Gastroesophageal sphincter (tissue), 4 donors: ENCODE data around the gene NHS. TPM values are rescaled to one million over a fixed set of nuclear protein-coding genes. Genes with fewer than 3 reads are reported as not detected.

ENCODE experiments used
- ATAC-seq: fragments of 150-250 bp; one replicate; pipeline ENCODE4 v1.9.1; 2016; ENCODE audit warnings: mild to moderate bottlenecking, moderate library complexity
- H3K27ac ChIP-seq, 4 donors: fragments of 200-600 bp; sonication (generic) in 3 of 4; 1 replicate in 3 of 4; 2 replicates in 1 of 4; pipeline ENCODE4 v1.5.1; 2016 to 2019
- H3K27me3 ChIP-seq: fragments of 200-600 bp; sonication (generic); one replicate; pipeline ENCODE4 v1.5.1; 2019
- H3K36me3 ChIP-seq, 2 donors: fragments of 200-600 bp; sonication (generic); one replicate each; pipeline ENCODE4 v1.5.1; 2019; ENCODE audit warnings: control low read depth in 1 of 2
- H3K4me1 ChIP-seq, 3 donors: fragments of 200-600 bp; sonication (generic); 1 replicate in 2 of 3; 2 replicates in 1 of 3; pipeline ENCODE4 v1.5.1; 2016 to 2019; ENCODE audit warnings: control low read depth in 2 of 3
- H3K4me3 ChIP-seq, 2 donors: fragments of 200-600 bp; sonication (generic); one replicate each; pipeline ENCODE4 v1.5.1; 2019; ENCODE audit warnings: mild to moderate bottlenecking in 1 of 2, moderate library complexity in 1 of 2
- H3K9me3 ChIP-seq, 3 donors: fragments of 200-600 bp; sonication (generic); one replicate each; pipeline ENCODE4 v1.5.1; 2017 to 2019; ENCODE audit warnings: control low read depth in 2 of 3
- EP300 ChIP-seq: sonication (generic); formaldehyde crosslinking; IDR thresholded peaks from one replicate; pipeline ENCODE4 v1.6.1; 2017; ENCODE audit warnings: antibody characterized with exemption, mild to moderate bottlenecking
- POLR2A ChIP-seq, 2 donors: fragments of 450-650 bp; IDR thresholded peaks; one replicate each; pipeline ENCODE4 v1.6.1; 2017; ENCODE audit warnings: antibody characterized with exemption in 2 of 2, mild to moderate bottlenecking in 2 of 2, moderate library complexity in 1 of 2
- POLR2AphosphoS5 ChIP-seq: sonication (generic); formaldehyde crosslinking; IDR thresholded peaks from one replicate; pipeline ENCODE4 v1.6.1; 2017; ENCODE audit warnings: antibody characterized with exemption
- WGBS, 2 donors: methylation state at CpG; one replicate each; pipeline ENCODE4 v1.1.5; 2018; ENCODE audit warnings: low coverage in 1 of 2; 5-methylcytosine and 5-hydroxymethylcytosine counted together
- total RNA-seq, 4 donors: library from RNA; depleted of rRNA; stranded (reverse); fragments of >200 nt; gene quantifications; one replicate each; pipeline ENCODE4 v1.1.0, GENCODE V29; 2016
- TF ChIP-seq, protein P1 (sequence below), 4 experiments: fragments of 200-600 bp in 2 of 4; fragments of 450-650 bp in 2 of 4; sonication (generic) in 1 of 4; IDR thresholded peaks; one replicate each; pipeline ENCODE4 v1.5.1; 2017 to 2019; ENCODE audit warnings: antibody characterized with exemption in 4 of 4, mild to moderate bottlenecking in 2 of 4, moderate library complexity in 2 of 4

The NHS gene
- total RNA-seq, 4 donors from 2014 or later = 4.7 to 12.3 (median 6.6) TPM

DNA sequence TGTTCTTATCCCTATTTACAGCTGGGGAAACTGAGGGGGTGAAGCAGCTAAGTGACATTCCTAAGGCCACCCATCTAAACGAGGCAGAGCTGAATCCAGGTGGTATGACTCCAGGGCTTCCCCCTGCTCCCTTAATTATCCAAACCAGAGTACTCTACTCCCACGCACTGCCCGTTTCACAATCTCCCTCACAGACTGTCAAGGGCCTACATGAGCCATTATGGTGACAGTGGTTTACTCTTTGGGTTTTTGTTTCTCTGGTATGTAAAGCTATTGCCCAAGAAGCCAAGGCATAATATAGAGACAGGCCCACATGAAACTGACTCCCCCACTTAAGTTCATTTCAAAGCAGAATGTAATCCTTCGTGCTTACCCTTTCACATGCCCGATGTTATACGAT lies 95.1 kb downstream of the NHS start:
- H3K27me3 ChIP-seq = no peaks in the 10 kb centered on the region
- H3K4me3 ChIP-seq = no peak overlapping the region
- peaks cover 0 to 5% (median 0%) of the 10 kb centered on the region in 3 donors for H3K4me1 ChIP-seq
- ATAC-seq = no peak
- no peak for TF ChIP-seq POLR2A (IDR thresholded peaks at IDR 0.05)
- no peaks in the 10 kb centered on the region for H3K9me3 ChIP-seq
- H3K36me3 ChIP-seq = no peaks in the 10 kb centered on the region
- WGBS, 2 donors = 96 to 100% methylated on average over 3 to 4 of the region's 6 CpGs
- H3K27ac ChIP-seq = no peak overlapping the region

DNA sequence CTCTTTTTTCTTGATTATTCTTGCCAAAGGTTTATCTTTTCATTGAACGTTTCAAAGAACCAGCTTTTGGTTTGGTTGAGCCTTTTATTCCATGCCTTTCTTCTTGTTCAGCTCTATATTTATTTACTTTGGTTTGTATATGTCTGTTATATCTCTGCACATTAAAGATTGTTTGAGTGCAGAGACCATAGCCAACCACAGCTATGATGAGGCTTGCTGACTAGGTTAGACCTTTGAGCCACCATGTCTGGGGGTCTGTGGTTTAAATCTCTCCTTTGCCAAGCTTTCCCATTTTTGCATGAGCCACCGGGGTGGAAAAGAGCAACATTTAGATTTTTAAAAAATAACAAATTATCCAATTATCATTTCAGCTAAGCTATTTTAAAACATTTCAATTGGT lies 96.1 kb downstream of the NHS start:
- no peaks in the 10 kb centered on the region for H3K9me3 ChIP-seq
- ATAC-seq = no peak
- 66 to 81% methylated on average over 2 of the region's 2 CpGs for WGBS, 2 donors
- no peaks in the 10 kb centered on the region for H3K36me3 ChIP-seq
- no peaks in the 10 kb centered on the region for H3K27me3 ChIP-seq
- no peak overlapping the region for H3K4me3 ChIP-seq
- H3K4me1 ChIP-seq = peaks cover 0 to 15% (median 6%) of the 10 kb centered on the region in 3 donors
- H3K27ac ChIP-seq = no peak overlapping the region
- TF ChIP-seq POLR2A (IDR thresholded peaks at IDR 0.05) = no peak
- TF ChIP-seq, protein P1, sequence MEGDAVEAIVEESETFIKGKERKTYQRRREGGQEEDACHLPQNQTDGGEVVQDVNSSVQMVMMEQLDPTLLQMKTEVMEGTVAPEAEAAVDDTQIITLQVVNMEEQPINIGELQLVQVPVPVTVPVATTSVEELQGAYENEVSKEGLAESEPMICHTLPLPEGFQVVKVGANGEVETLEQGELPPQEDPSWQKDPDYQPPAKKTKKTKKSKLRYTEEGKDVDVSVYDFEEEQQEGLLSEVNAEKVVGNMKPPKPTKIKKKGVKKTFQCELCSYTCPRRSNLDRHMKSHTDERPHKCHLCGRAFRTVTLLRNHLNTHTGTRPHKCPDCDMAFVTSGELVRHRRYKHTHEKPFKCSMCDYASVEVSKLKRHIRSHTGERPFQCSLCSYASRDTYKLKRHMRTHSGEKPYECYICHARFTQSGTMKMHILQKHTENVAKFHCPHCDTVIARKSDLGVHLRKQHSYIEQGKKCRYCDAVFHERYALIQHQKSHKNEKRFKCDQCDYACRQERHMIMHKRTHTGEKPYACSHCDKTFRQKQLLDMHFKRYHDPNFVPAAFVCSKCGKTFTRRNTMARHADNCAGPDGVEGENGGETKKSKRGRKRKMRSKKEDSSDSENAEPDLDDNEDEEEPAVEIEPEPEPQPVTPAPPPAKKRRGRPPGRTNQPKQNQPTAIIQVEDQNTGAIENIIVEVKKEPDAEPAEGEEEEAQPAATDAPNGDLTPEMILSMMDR (IDR thresholded peaks at IDR 0.05) = no peak
- TF ChIP-seq EP300 = no peak
- TF ChIP-seq POLR2AphosphoS5 = no peak

DNA sequence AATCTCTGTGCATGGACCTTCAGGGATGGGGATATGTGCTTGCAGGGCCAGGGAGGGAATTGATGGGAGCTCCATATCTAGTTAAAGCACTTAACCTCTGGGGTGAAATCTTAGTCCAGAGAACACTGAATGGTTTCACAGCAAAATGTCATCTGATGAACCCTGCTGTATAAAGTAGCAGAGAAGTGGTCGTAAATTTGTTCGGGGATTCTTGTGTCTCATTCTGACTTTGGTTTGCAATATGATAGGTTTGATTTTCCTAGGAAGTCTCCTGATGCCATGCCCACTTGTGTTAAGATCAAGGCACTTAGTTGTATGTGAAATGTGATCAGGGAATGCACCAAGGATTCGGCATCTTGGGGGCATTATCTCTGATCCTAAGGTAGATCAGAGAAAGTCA lies 96.9 kb downstream of the NHS start:
- Histone ChIP-seq H3K4me3 (no peak overlapping the region), H3K27ac (no peak overlapping the region), H3K9me3 (no peaks in the 10 kb centered on the region), H3K36me3 (no peaks in the 10 kb centered on the region), H3K27me3 (no peaks in the 10 kb centered on the region), H3K4me1 (peaks cover 0 to 22% (median 6%) of the 10 kb centered on the region in 3 donors)
- 86 to 100% methylated on average over 2 to 3 of the region's 3 CpGs for WGBS, 2 donors
- TF ChIP-seq POLR2A (IDR thresholded peaks at IDR 0.05) (no peak), POLR2AphosphoS5 (no peak), EP300 (no peak)
- TF ChIP-seq, protein P1 (IDR thresholded peaks at IDR 0.05) = no peak
- no peak for ATAC-seq

DNA sequence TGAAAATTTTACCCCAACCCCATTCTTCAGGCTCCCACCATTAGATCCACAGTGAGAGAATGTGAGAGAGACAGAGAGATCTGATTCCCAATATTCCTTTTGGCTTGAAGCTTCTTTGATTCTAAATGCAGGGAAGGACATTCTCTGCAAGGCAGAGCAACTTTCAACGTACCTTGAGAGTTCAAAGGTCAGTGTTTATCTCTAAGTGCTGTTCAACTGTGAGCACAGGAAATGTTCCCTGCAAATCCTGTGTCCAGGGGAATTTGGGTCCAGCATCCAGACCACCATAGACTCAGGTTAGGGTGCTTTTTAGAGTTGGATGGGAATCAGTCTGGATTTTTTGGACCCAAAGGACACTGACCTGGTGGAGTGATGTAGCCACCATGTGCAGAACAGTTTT lies 97.4 kb downstream of the NHS start:
- no peaks in the 10 kb centered on the region for H3K27me3 ChIP-seq
- no peak overlapping the region for H3K4me3 ChIP-seq
- no peaks in the 10 kb centered on the region for H3K36me3 ChIP-seq
- no peaks in the 10 kb centered on the region for H3K9me3 ChIP-seq
- no peak for ATAC-seq
- WGBS, 2 donors = 25% methylated on average over 1 of the region's 1 CpG; no CpG with 5 or more reads in 1 of the 2 donors
- peaks cover 0 to 22% (median 6%) of the 10 kb centered on the region in 3 donors for H3K4me1 ChIP-seq
- no peak for TF ChIP-seq EP300
- TF ChIP-seq, protein P1 (IDR thresholded peaks at IDR 0.05) = no peak
- TF ChIP-seq POLR2AphosphoS5 = no peak
- TF ChIP-seq POLR2A (IDR thresholded peaks at IDR 0.05) = no peak
- no peak overlapping the region for H3K27ac ChIP-seq

DNA sequence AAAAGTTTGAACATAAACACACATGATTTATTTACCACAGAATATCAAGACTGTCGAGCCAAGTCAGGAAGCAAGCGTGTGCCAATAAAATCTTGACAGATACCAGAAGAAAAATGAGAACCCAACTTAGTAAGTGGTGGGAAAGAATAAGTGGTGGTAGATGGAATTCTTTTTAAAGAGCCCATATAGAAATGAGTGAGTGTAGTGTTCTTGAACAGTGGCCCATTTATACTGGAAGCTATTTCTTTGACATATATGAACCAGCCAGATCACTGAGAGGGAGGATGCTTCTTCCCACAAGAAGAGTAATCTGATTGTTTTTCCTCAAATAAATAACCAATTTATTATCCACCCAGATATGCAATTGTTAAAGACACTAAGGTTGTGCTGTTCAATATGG lies 98.0 kb downstream of the NHS start:
- peaks cover 0 to 22% (median 6%) of the 10 kb centered on the region in 3 donors for H3K4me1 ChIP-seq
- TF ChIP-seq POLR2A (IDR thresholded peaks at IDR 0.05) (no peak), POLR2AphosphoS5 (no peak), EP300 (no peak)
- TF ChIP-seq, protein P1 (IDR thresholded peaks at IDR 0.05) = no peak
- no peak overlapping the region for H3K4me3 ChIP-seq
- 57 to 60% methylated on average over 2 of the region's 2 CpGs for WGBS, 2 donors
- no peaks in the 10 kb centered on the region for H3K36me3 ChIP-seq
- no peaks in the 10 kb centered on the region for H3K9me3 ChIP-seq
- H3K27me3 ChIP-seq = no peaks in the 10 kb centered on the region
- ATAC-seq = no peak
- H3K27ac ChIP-seq = no peak overlapping the region
